Panc1 (cell line): ENCODE data around the gene DAD1. TPM values are rescaled to one million over a fixed set of nuclear protein-coding genes. Genes with fewer than 3 reads are reported as not detected.
A peak's percentile ranks its signal among the peaks of the same experiment; 100 is the strongest.

Source experiments
- ATAC-seq: fragments of 200-7000 bp; cut with Tn5 transposase; 2 replicates; pipeline ENCODE4 v1.9.1; 2020; ENCODE audit warnings: mild to moderate bottlenecking, moderate library complexity
- BruUV-seq: library from RNA; stranded (reverse); fragments of 400-500 nt; replicated peaks from 2 replicates; lab custom pipeline; 2021; lab: Mats Ljungman, UMichigan
- CTCF ChIA-PET: fragments of 300-600 bp; sonication (Branson Sonifier 250); formaldehyde crosslinking; loops from one replicate; lab custom pipeline; 2022; ENCODE audit warnings: antibody characterized with exemption; lab: Charles Lee
- POLR2A ChIA-PET: fragments of 300-600 bp; sonication (Branson Sonifier 250); formaldehyde crosslinking; loops from one replicate; lab custom pipeline; 2022; ENCODE audit warnings: antibody characterized with exemption; lab: Charles Lee
- DNase-seq: peaks from one replicate; pipeline ENCODE4 v3.0.0-alpha.2; 2010; ENCODE audit warnings: low read depth, low spot score
- H3K27ac ChIP-seq: 2 replicates; pipeline ENCODE4 v1.5.1; 2011; ENCODE audit warnings: mild to moderate bottlenecking, low read length, inconsistent platforms
- H3K27me3 ChIP-seq: fragments of 200-500 bp; sonication (Bioruptor generic); 2 replicates; pipeline ENCODE4 v1.6.0; 2014; ENCODE audit warnings: low read length, inconsistent platforms; ENCODE audit not compliant: control insufficient read depth, insufficient read depth
- H3K36me3 ChIP-seq: fragments of 200-500 bp; sonication (Bioruptor generic); 2 replicates; pipeline ENCODE4 v1.5.1; 2014; ENCODE audit warnings: inconsistent platforms, mild to moderate bottlenecking, low read length, moderate library complexity; ENCODE audit not compliant: control insufficient read depth, insufficient read depth
- H3K4me1 ChIP-seq: 2 replicates; pipeline ENCODE4 v1.5.1; 2011; ENCODE audit warnings: inconsistent platforms, mild to moderate bottlenecking, low read length, moderate library complexity; ENCODE audit not compliant: control insufficient read depth, insufficient read depth
- H3K4me3 ChIP-seq, 2 experiments: 2 replicates each; pipeline ENCODE4 v1.5.1; 2011 to 2012; ENCODE audit warnings: low read depth in 2 of 2, low read length in 2 of 2, mild to moderate bottlenecking in 2 of 2, inconsistent platforms in 1 of 2, moderate library complexity in 1 of 2
- H3K9me3 ChIP-seq: fragments of 200-500 bp; sonication (Bioruptor generic); 2 replicates; pipeline ENCODE4 v1.5.1; 2014; ENCODE audit warnings: low read depth, mild to moderate bottlenecking, inconsistent platforms, low read length, moderate library complexity; ENCODE audit not compliant: control insufficient read depth, insufficient read depth
- CTCF ChIP-seq: fragments of 450-650 bp; IDR thresholded peaks from 2 replicates; pipeline ENCODE4 v1.5.1; 2017; ENCODE audit warnings: mild to moderate bottlenecking
- POLR2AphosphoS5 ChIP-seq: IDR thresholded peaks from 2 replicates; pipeline ENCODE4 v1.6.1; 2012; ENCODE audit warnings: mild to moderate bottlenecking, low read depth, low read length, moderate library complexity
- REST ChIP-seq, 2 experiments: IDR thresholded peaks; 2 replicates each; pipeline ENCODE4 v1.6.1; 2011 to 2012; ENCODE audit warnings: low read depth in 2 of 2, control low read depth in 1 of 2, low read length in 1 of 2, mild to moderate bottlenecking in 1 of 2, moderate library complexity in 1 of 2; ENCODE audit not compliant: insufficient read depth in 1 of 2
- SIN3A ChIP-seq: IDR thresholded peaks from 2 replicates; pipeline ENCODE4 v1.6.1; 2012; ENCODE audit warnings: low read depth, mild to moderate bottlenecking, low read length, moderate library complexity, borderline replicate concordance; ENCODE audit not compliant: insufficient read depth
- TCF7L2 ChIP-seq: IDR thresholded peaks from 2 replicates; pipeline ENCODE4 v1.6.1; 2011; ENCODE audit warnings: mild to moderate bottlenecking, low read depth, low read length, inconsistent platforms
- in situ Hi-C: cut with HindIII; loops from 2 replicates; pipeline ENCODE4 v1.10.0; 2016; ENCODE audit warnings: low sequenced_read_pairs, low pct_unique_long_range_greater_than_20kb
- intact Hi-C: fragments of 100-400 bp; cut with micrococcal nuclease; formaldehyde crosslinking; loops from one replicate; pipeline ENCODE4 v1.10.0; 2022; ENCODE audit not compliant: unreplicated experiment
- total RNA-seq: library from RNA; stranded (reverse); gene quantifications from one replicate; pipeline ENCODE4 v1.2.1, GENCODE V29; 2021; ENCODE audit not compliant: unreplicated experiment

The DAD1 gene
- total RNA-seq, 1 experiment from 2014 or later = 163 TPM

DNA sequence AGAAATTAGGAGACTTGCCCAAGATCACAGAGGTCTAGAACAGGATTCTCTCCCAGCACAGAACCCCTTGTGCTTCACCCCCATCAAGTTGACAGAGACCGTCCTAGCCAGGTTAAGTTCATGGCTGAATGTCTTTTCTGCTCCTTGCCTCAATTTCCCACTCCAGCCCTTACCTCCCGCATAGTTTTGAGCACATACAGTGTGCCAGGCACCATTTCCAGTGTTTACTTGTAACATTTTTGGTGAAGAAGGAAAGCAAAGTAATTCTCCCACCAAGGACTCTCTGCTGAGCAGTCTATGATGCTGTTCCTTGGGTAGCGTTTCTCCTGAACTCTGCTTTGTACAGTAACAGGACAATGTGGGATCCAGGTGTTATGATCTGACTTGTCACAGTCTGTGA lies 10.3 kb upstream of the DAD1 start:
- Histone ChIP-seq H3K4me1 (peaks cover 6% of the 10 kb centered on the region; the same call in 1 of the 2 replicates), H3K36me3 (no peaks in the 10 kb centered on the region; the same call in 1 of the 2 replicates), H3K9me3 (no peaks in the 10 kb centered on the region), H3K4me3 (peak overlapping the region in 1 of 2 experiments; percentile 68; a peak in 2 of 4 replicates), H3K27ac (no peak overlapping the region; the same call in 1 of the 2 replicates), H3K27me3 (no peaks in the 10 kb centered on the region)
- in situ Hi-C loops = no loop called here
- intact Hi-C loops = no loop called here
- no TSS peak for BruUV-seq
- ChIA-PET CTCF (interaction anchor here (0.7 kb wide), 1 partner anchor 220 kb away, joined by 3 read pairs; no protein-coding TSS in a partner anchor), POLR2A (interaction anchor here (3.6 kb wide), 1 partner anchor 10 kb away, joined by 14 read pairs; the partner anchor contains the start of gene DAD1)
- no peak for DNase-seq
- ATAC-seq = no peak
- TF ChIP-seq REST (IDR thresholded peaks at IDR 0.05; ENCODE audit: insufficient read depth in 1 of 2, low read depth in 2 of 2, low read length in 1 of 2) = no peak
- no peak for TF ChIP-seq TCF7L2
- TF ChIP-seq POLR2AphosphoS5 = no peak
- TF ChIP-seq CTCF = no peak
- no peak for TF ChIP-seq SIN3A

GRCh38 chr14:22598896-22599244 lies 9.8 kb upstream of the DAD1 start:
- no TSS peak for BruUV-seq
- CTCF ChIA-PET = interaction anchor here (0.6 to 1.6 kb wide), 3 partner anchors 29 to 221 kb away, joined by 3 to 6 read pairs (median 3); no protein-coding TSS in a partner anchor
- peaks cover 6% of the 10 kb centered on the region; the same call in 1 of the 2 replicates for H3K4me1 ChIP-seq

More at GRCh38 chr14:22598896-22599244, 9.8 kb upstream of the DAD1 start:
- POLR2A ChIA-PET = interaction anchor here (3.6 kb wide), 1 partner anchor 9 kb away, joined by 14 read pairs; the partner anchor contains the start of gene DAD1
- DNase-seq (no peak), ATAC-seq (peak; percentile 65; the same call in 1 of the 2 replicates)
- Histone ChIP-seq H3K27ac (peak overlapping the region; percentile 39), H3K9me3 (no peaks in the 10 kb centered on the region), H3K4me3 (peak overlapping the region; percentile 68 to 80), H3K27me3 (no peaks in the 10 kb centered on the region), H3K36me3 (no peaks in the 10 kb centered on the region; the same call in 1 of the 2 replicates)
- peak; percentile 15; the same call in 1 of the 2 replicates for TF ChIP-seq CTCF
- no peak for TF ChIP-seq REST (IDR thresholded peaks at IDR 0.05; ENCODE audit: insufficient read depth in 1 of 2, low read depth in 2 of 2, low read length in 1 of 2)
- intact Hi-C loops (no loop called here), in situ Hi-C loops (no loop called here)
